ENCODE measurements around the gene TMEM60. TPM values are rescaled to one million over a fixed set of nuclear protein-coding genes. Genes with fewer than 3 reads are reported as not detected.
A peak's percentile ranks its signal among the peaks of the same experiment; 100 is the strongest.

The TMEM60 gene
- total RNA-seq, 3 donors from 2014 or later, result 12.4 to 20.5 (median 17.4) TPM

DNA sequence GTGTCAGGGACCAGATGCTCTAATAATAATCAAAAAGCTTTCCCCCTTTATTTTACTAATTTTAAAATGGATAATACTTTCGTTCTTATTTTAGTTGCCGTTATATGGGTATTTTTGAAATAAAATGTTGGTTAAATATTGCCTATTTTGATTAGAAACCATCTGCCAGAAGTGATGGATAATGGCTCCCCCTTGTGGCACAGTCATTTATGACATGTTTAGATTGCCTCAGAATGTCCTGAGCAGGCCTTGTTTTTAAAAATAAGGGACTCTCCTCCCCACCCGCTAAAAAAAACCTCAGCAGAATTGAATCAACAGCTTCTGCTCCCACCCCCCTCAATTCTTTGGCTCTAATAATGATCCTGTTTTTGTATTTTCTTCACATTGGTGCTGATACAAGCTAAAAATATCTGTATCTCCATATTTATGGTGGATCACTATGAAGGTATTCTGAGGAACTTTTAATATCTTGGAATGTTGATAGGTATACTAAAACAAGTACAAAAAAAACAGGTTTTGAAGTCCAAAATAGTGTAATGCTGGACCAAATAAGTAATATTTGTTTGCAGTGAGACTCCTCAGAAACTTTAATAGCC lies 38.8 kb downstream of the TMEM60 start:
- intact Hi-C loops (cut with DNase I, micrococcal nuclease), result loop anchor here (5.0 to 10.0 kb wide), 2 partner anchors 102 to 105 kb away; no protein-coding TSS in a partner anchor
- Histone ChIP-seq H3K4me1 (ENCODE audit: low read depth) (no peaks in the 10 kb centered on the region), H3K4me3 (no peak overlapping the region), H3K9me3 (no peaks in the 10 kb centered on the region), H3K36me3 (ENCODE audit: low read depth) (no peaks in the 10 kb centered on the region)
- ATAC-seq (peak; percentile 86), DNase-seq (peak in 1 of 3 donors; percentile 95)
- TF ChIP-seq, protein P1, sequence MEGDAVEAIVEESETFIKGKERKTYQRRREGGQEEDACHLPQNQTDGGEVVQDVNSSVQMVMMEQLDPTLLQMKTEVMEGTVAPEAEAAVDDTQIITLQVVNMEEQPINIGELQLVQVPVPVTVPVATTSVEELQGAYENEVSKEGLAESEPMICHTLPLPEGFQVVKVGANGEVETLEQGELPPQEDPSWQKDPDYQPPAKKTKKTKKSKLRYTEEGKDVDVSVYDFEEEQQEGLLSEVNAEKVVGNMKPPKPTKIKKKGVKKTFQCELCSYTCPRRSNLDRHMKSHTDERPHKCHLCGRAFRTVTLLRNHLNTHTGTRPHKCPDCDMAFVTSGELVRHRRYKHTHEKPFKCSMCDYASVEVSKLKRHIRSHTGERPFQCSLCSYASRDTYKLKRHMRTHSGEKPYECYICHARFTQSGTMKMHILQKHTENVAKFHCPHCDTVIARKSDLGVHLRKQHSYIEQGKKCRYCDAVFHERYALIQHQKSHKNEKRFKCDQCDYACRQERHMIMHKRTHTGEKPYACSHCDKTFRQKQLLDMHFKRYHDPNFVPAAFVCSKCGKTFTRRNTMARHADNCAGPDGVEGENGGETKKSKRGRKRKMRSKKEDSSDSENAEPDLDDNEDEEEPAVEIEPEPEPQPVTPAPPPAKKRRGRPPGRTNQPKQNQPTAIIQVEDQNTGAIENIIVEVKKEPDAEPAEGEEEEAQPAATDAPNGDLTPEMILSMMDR (IDR thresholded peaks at IDR 0.05), result peak; percentile 51

DNA sequence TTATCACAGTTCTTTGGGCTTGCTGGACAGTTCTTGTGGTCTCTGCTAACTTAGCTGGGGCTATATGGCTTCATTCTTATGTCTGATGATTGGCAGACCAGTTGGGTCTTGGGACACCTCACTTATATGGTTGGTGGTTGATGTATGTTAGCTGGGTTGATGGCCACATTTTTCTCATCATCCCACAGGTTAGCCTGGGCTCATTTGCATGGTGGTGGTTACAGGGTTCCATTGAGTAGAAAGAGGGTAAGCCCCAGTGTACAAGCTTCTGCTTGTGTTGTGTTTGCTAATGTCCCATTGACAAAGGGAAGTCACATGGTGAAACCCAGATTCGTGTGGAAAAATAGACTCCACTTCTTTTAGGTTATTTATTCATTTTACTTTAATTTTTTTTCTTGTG lies 40.6 kb downstream of the TMEM60 start:
- ATAC-seq (peak; percentile 25), DNase-seq (no peak)
- Histone ChIP-seq H3K4me3 (no peak overlapping the region), H3K4me1 (ENCODE audit: low read depth) (no peaks in the 10 kb centered on the region), H3K9me3 (no peaks in the 10 kb centered on the region), H3K36me3 (ENCODE audit: low read depth) (no peaks in the 10 kb centered on the region)
- intact Hi-C loops (cut with DNase I, micrococcal nuclease), result loop anchor here (5.0 to 10.0 kb wide), 2 partner anchors 100 to 103 kb away; no protein-coding TSS in a partner anchor
- TF ChIP-seq, protein P1 (IDR thresholded peaks at IDR 0.05), result no peak

DNA sequence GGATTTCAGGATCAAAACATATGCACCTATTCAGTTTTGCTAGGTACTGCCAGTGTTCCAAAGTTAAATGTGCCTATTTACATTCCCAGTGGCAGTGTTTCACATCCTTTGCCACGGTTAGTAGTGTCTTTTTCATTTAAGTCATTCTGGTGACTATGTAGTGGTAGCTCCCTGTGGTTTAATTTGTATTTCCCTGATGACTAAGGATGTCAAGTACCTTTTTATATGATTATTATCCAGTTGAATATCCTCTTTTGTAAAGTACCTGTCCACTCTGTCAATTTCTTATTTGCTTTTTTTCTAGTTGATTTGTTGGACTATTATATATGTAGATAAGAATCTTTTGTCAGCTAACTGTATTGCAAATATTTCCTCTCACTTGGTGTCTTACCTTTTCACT lies 45.1 kb downstream of the TMEM60 start:
- Histone ChIP-seq H3K9me3 (no peaks in the 10 kb centered on the region), H3K36me3 (ENCODE audit: low read depth) (no peaks in the 10 kb centered on the region), H3K4me3 (no peak overlapping the region), H3K4me1 (ENCODE audit: low read depth) (no peaks in the 10 kb centered on the region)
- intact Hi-C loops (cut with DNase I, micrococcal nuclease), result loop anchor here in 1 of 2 donors (10.0 kb wide), 1 partner anchor 98 kb away; no protein-coding TSS in a partner anchor
- ATAC-seq (no peak), DNase-seq (no peak)
- TF ChIP-seq, protein P1 (IDR thresholded peaks at IDR 0.05), result no peak

DNA sequence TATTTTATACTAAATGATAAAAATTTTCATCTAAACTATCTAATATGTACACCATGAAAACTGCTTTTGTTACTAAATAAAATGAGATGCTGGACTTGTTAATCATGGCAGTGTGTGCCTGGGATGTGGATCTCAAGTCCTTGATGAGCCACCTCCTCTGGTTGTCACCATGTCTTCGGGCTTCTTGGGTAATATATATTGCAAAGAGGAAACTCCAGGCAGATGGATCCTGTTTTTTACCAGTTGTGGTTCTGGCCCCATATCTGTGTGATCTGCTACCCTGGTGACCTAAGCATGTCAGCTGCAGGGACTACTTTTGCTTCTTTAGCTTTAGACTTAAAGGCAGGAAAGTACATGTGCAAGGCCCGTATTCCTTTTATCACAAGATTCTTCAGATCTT lies 46.2 kb downstream of the TMEM60 start:
- DNase-seq, result no peak
- Histone ChIP-seq H3K4me3 (no peak overlapping the region), H3K9me3 (no peaks in the 10 kb centered on the region), H3K4me1 (ENCODE audit: low read depth) (no peaks in the 10 kb centered on the region), H3K36me3 (ENCODE audit: low read depth) (no peaks in the 10 kb centered on the region)
- TF ChIP-seq, protein P1 (IDR thresholded peaks at IDR 0.05), result no peak
- intact Hi-C loops (cut with DNase I, micrococcal nuclease), result loop anchor here in 1 of 2 donors (10.0 kb wide), 1 partner anchor 97 kb away; no protein-coding TSS in a partner anchor
- peak; percentile 51 for ATAC-seq

DNA sequence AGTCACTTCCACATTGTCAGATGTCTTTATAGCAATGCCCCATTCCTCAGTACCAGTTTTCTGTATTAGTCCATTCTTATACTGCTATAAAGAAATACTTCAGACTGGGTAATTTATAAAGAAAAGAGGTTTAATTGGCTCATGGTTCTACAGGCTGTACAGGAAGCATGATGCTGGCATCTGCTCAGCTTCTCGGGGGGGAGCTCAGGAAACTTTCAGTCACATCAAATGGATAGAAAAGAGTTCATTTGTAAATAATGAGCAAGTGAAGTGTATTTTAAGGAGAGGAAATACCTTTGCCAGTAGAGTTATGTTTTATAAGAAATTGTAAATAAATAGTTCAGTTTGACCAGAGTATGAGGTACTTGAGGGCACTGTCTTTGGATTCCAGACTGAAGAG lies 50.5 kb downstream of the TMEM60 start:
- H3K4me1 ChIP-seq (ENCODE audit: low read depth), result no peaks in the 10 kb centered on the region
- ATAC-seq (no peak), DNase-seq (no peak)
- no peaks in the 10 kb centered on the region for H3K36me3 ChIP-seq (ENCODE audit: low read depth)
- intact Hi-C loops (cut with DNase I, micrococcal nuclease), result no loop called here
- H3K9me3 ChIP-seq, result no peaks in the 10 kb centered on the region
- H3K4me3 ChIP-seq, result no peak overlapping the region
- TF ChIP-seq, protein P1 (IDR thresholded peaks at IDR 0.05), result no peak
